Measurements from ENCODE around the gene OPRM1. TPM values are rescaled to one million over a fixed set of nuclear protein-coding genes. Genes with fewer than 3 reads are reported as not detected.
A peak's percentile ranks its signal among the peaks of the same experiment; 100 is the strongest.

OPRM1 gene
- not detected in 2 replicates for total RNA-seq (2021; fragmentation: NEBNext Ultra II Directional; extraction: Animal tissue kit (Norgen Biotek cat#: 25700))
- polyA plus RNA-seq (2011; rRNA removed), result not detected in 2 replicates
- not detected for polyA plus RNA-seq (2011; cell fraction: cytosol; rRNA removed)
- polyA plus RNA-seq (2011; cell fraction: nucleus; rRNA removed), result not detected
- polyA plus RNA-seq (2012, experiment 1 of 2), result not detected in 4 replicates
- not detected for polyA plus RNA-seq (2012, experiment 2 of 2)
- polyA plus RNA-seq (2013, experiment 1 of 2), result not detected
- polyA plus RNA-seq (2013, experiment 2 of 2), result not detected
- not detected in 2 replicates for polyA minus RNA-seq (2011; rRNA and poly(A)+ RNA removed)
- polyA minus RNA-seq (2011; cell fraction: cytosol; rRNA and poly(A)+ RNA removed), result not detected
- not detected for polyA minus RNA-seq (2011; cell fraction: nucleus; rRNA and poly(A)+ RNA removed)
- long read RNA-seq, experiment 1, result 0 reads
- long read RNA-seq, experiment 2, result 0 reads

GRCh38 chr6:154039231-154039842, at the start of gene OPRM1:
Gene OPRM1 (plus strand): TSS chr6:154039240. CDS start chr6:154039545, 305 bp downstream.
- Histone ChIP-seq H3K4ac (replicated peaks; ENCODE audit: insufficient read length, low read depth, low read length) (no peak within 1 kb of the TSS), H3K4me2 (ENCODE audit: insufficient read depth in 1 of 2, low read depth in 2 of 2, low read length in 2 of 2) (peak within 1 kb of the TSS; percentile 70 to 98), H3K4me1 (replicated peaks in 1 of 4; ENCODE audit: control insufficient read depth in 3 of 4, insufficient read depth in 4 of 4, low read length in 3 of 4) (no peaks in the 10 kb centered on the region; a peak in 1 of 7 replicates), H3K36me3 (ENCODE audit: control insufficient read depth in 2 of 4, insufficient read depth in 4 of 4, low read length in 3 of 4) (no peaks in the 10 kb centered on the region), H3K79me1 (ENCODE audit: low read depth, low read length) (no peaks in the 10 kb centered on the region), H3K9me3 (ENCODE audit: insufficient read depth in 2 of 2, low read depth in 1 of 2, low read length in 1 of 2) (no peaks in the 10 kb centered on the region), H3K27ac (ENCODE audit: low read depth, low read length) (no peak within 1 kb of the TSS), H2BK5ac (ENCODE audit: low read depth, low read length) (no peak within 1 kb of the TSS), H3K18ac (ENCODE audit: extremely low read depth, low read length) (no peak within 1 kb of the TSS), H4K20me1 (replicated peaks in 1 of 2; ENCODE audit: control insufficient read depth in 1 of 2, insufficient read depth in 2 of 2, low read length in 2 of 2) (no peaks in the 10 kb centered on the region), H4K8ac (ENCODE audit: extremely low read depth, insufficient read depth, low read length) (no peak within 1 kb of the TSS), H3K4me3 (ENCODE audit: extremely low read depth in 1 of 4, insufficient read depth in 2 of 4, low read depth in 3 of 4, low read length in 4 of 4) (peak within 1 kb of the TSS; percentile 30 to 73 (median 64)), H2AK5ac (ENCODE audit: low read depth, low read length) (no peak within 1 kb of the TSS), H3K23me2 (ENCODE audit: low read depth, low read length) (peaks cover 3% of the 10 kb centered on the region), H3K9ac (replicated peaks in 1 of 4; ENCODE audit: extremely low read depth in 1 of 4, low read depth in 3 of 4, low read length in 3 of 4) (no peak within 1 kb of the TSS), H3K27me3 (replicated peaks in 1 of 4; ENCODE audit: control insufficient read depth in 3 of 4, extremely low read depth in 1 of 4, insufficient read depth in 3 of 4, low read length in 3 of 4) (peaks cover 0 to 8% (median 2%) of the 10 kb centered on the region in 4 experiments; a peak in 2 of 7 replicates), H3K23ac (ENCODE audit: insufficient read length) (no peak within 1 kb of the TSS), H2BK120ac (replicated peaks; ENCODE audit: low read depth, low read length) (no peak within 1 kb of the TSS), H3K56ac (replicated peaks; ENCODE audit: insufficient read length, low read depth, low read length) (no peak within 1 kb of the TSS), H4K5ac (ENCODE audit: insufficient read length, low read depth, low read length) (no peak within 1 kb of the TSS), H3K14ac (ENCODE audit: insufficient read length) (no peak within 1 kb of the TSS), H4K91ac (replicated peaks; ENCODE audit: insufficient read length, low read length) (no peak within 1 kb of the TSS), H2BK15ac (ENCODE audit: low read length) (no peak within 1 kb of the TSS), H2BK12ac (ENCODE audit: low read depth, low read length) (no peak within 1 kb of the TSS), H2AFZ (ENCODE audit: low read length) (peak within 1 kb of the TSS; percentile 98), H3K79me2 (ENCODE audit: control insufficient read depth in 1 of 2, insufficient read depth in 2 of 2, low read length in 2 of 2) (no peaks in the 10 kb centered on the region), H2BK20ac (ENCODE audit: low read length) (no peak within 1 kb of the TSS)
- WGBS, 2 experiments (ENCODE audit: extremely low coverage in 1 of 2, insufficient coverage in 1 of 2, insufficient read length in 1 of 2, insufficient replicate concordance in 2 of 2, low coverage in 1 of 2, low lambda C conversion rate in 2 of 2, missing lambda C conversion rate in 1 of 2), result 6% methylated on average over 36 of the region's 38 CpGs; no CpG with 5 or more reads in 1 of the 2 experiments
- CTCF ChIA-PET (ENCODE audit: partially characterized antibody), result no interaction called here
- FAIRE-seq (peak; percentile 13), DNase-seq (ENCODE audit: low read depth in 1 of 2, low spot score in 2 of 2) (peak; percentile 73 to 95)
- POLR2A ChIA-PET (ENCODE audit: partially characterized antibody), result no interaction called here
- 0 out of 2 replicates have a peak, but pooled peaks have one; percentile 35 for TF ChIP-seq KDM1A (IDR thresholded peaks at IDR 0.05; ENCODE audit: borderline replicate concordance, low read length)
- TF ChIP-seq BACH1 (IDR thresholded peaks at IDR 0.05; ENCODE audit: low read length), result peak; percentile 46; the same call in 1 of the 2 replicates
- TF ChIP-seq EP300 (IDR thresholded peaks at IDR 0.05; ENCODE audit: borderline replicate concordance in 1 of 2, low read depth in 2 of 2, low read length in 2 of 2), result no peak
- TF ChIP-seq SP2 (IDR thresholded peaks at IDR 0.05; ENCODE audit: low read length), result no peak
- TF ChIP-seq RFX5 (IDR thresholded peaks at IDR 0.05; ENCODE audit: borderline replicate concordance, low read depth, low read length), result no peak
- no peak for TF ChIP-seq MAFK (IDR thresholded peaks at IDR 0.05; ENCODE audit: low read depth, low read length)
- TF ChIP-seq EGR1 (IDR thresholded peaks at IDR 0.05; ENCODE audit: borderline replicate concordance, low read depth, low read length), result no peak
- peak; percentile 36; the same call in 1 of the 2 replicates for TF ChIP-seq CREB1 (IDR thresholded peaks at IDR 0.05)
- peak; percentile 46; the same call in 1 of the 2 replicates for TF ChIP-seq SUZ12 (IDR thresholded peaks at IDR 0.05; ENCODE audit: low read length)
- TF ChIP-seq BRCA1 (IDR thresholded peaks at IDR 0.05; ENCODE audit: low read depth, low read length), result no peak
- peak; percentile 98 for TF ChIP-seq ASH2L (IDR thresholded peaks at IDR 0.05; ENCODE audit: low read length)
- TF ChIP-seq SP4 (IDR thresholded peaks at IDR 0.05; ENCODE audit: low read length), result no peak

All from H1 (cell line).